ENCODE data around the gene KRTAP10-12. TPM values are rescaled to one million over a fixed set of nuclear protein-coding genes. Genes with fewer than 3 reads are reported as not detected.

KRTAP10-12 gene
- total RNA-seq, 1 experiment from 2014 or later: not detected

- no peak within 1 kb of the TSS for H3K4me3 ChIP-seq (ENCODE audit: low read depth, low read length)
- Mint-ChIP-seq H3K4me3 (ENCODE audit: unreplicated experiment) (no peak within 1 kb of the TSS), H3K27ac (ENCODE audit: unreplicated experiment) (no peak within 1 kb of the TSS), H3K36me3 (ENCODE audit: insufficient read depth, unreplicated experiment) (no peaks in the 10 kb centered on the region), H3K27me3 (ENCODE audit: insufficient read depth, unreplicated experiment) (peaks cover 27% of the 10 kb centered on the region), H3K4me1 (ENCODE audit: low read depth, unreplicated experiment) (no peaks in the 10 kb centered on the region), H3K9me3 (ENCODE audit: unreplicated experiment) (no peaks in the 10 kb centered on the region)
- H3K4me1 ChIP-seq: no peaks in the 10 kb centered on the region
- CTCF ChIA-PET: no interaction called here
- TF ChIP-seq, protein P1, sequence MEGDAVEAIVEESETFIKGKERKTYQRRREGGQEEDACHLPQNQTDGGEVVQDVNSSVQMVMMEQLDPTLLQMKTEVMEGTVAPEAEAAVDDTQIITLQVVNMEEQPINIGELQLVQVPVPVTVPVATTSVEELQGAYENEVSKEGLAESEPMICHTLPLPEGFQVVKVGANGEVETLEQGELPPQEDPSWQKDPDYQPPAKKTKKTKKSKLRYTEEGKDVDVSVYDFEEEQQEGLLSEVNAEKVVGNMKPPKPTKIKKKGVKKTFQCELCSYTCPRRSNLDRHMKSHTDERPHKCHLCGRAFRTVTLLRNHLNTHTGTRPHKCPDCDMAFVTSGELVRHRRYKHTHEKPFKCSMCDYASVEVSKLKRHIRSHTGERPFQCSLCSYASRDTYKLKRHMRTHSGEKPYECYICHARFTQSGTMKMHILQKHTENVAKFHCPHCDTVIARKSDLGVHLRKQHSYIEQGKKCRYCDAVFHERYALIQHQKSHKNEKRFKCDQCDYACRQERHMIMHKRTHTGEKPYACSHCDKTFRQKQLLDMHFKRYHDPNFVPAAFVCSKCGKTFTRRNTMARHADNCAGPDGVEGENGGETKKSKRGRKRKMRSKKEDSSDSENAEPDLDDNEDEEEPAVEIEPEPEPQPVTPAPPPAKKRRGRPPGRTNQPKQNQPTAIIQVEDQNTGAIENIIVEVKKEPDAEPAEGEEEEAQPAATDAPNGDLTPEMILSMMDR (IDR thresholded peaks at IDR 0.05; ENCODE audit: insufficient read depth in 1 of 2, low read depth in 1 of 2, low read length in 1 of 2, severe bottlenecking in 1 of 2, unreplicated experiment in 1 of 2): no peak
- H3K36me3 ChIP-seq (ENCODE audit: control insufficient read depth, insufficient read depth, low read length): no peaks in the 10 kb centered on the region
- no peaks in the 10 kb centered on the region for H3K9me3 ChIP-seq
- BruUV-seq (replicated peaks): no TSS peak
- DNase-seq: no peak
- POLR2A ChIA-PET: no interaction called here
- H3K27me3 ChIP-seq (replicated peaks; ENCODE audit: control insufficient read depth, insufficient read depth, low read length): no peaks in the 10 kb centered on the region
- intact Hi-C loops (cut with micrococcal nuclease; ENCODE audit: unreplicated experiment): no loop called here
These were observed 15.0 kb upstream of the KRTAP10-12 start, which contains the start of gene KRTAP12-1 for GRCh38 chr21:44681861-44682579. KRTAP12-1 (minus strand) TSS chr21:44682163; CDS start chr21:44682123, 40 bp downstream.

DNA sequence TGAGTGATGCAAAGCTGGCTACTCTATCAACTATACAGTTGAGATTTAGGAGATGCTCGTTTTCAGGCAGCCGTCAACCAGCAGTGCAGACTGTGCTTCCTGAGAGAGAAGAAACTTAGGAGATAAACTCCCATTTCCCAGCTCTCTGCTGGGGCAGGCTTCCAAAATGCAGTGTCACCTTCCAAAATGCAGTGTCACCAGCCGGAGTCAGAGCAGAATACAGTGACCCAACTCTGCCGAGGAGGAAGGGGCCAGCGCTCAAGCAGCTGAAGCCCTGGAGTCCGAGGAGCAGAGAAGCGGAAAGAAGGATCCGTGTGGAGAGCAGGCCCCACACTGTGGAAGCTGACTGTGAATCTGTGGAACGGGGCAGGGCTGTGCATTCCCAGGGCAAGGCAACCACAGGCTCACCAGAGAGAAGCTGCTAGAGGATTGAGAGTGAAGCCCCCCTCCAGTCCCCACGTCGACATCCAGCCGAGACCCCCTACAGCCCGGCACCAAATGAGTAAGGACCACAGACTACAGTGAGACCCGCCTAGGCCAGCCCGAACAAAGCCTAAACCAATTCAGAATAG lies 14.3 kb upstream of the KRTAP10-12 start:
- H3K27ac Mint-ChIP-seq (ENCODE audit: unreplicated experiment): no peak overlapping the region
- H3K36me3 ChIP-seq (ENCODE audit: control insufficient read depth, insufficient read depth, low read length): no peaks in the 10 kb centered on the region
- H3K27me3 ChIP-seq (replicated peaks; ENCODE audit: control insufficient read depth, insufficient read depth, low read length): no peaks in the 10 kb centered on the region
- ChIA-PET CTCF (no interaction called here), POLR2A (no interaction called here)
- H3K4me1 ChIP-seq: no peaks in the 10 kb centered on the region
- H3K9me3 ChIP-seq: no peaks in the 10 kb centered on the region
- no peaks in the 10 kb centered on the region for H3K9me3 Mint-ChIP-seq (ENCODE audit: unreplicated experiment)
- no peak overlapping the region for H3K4me3 ChIP-seq (ENCODE audit: low read depth, low read length)
- H3K4me1 Mint-ChIP-seq (ENCODE audit: low read depth, unreplicated experiment): no peaks in the 10 kb centered on the region
- H3K27me3 Mint-ChIP-seq (ENCODE audit: insufficient read depth, unreplicated experiment): peaks cover 26% of the 10 kb centered on the region
- BruUV-seq (replicated peaks): no TSS peak
- intact Hi-C loops (cut with micrococcal nuclease; ENCODE audit: unreplicated experiment): no loop called here
- DNase-seq: no peak
- TF ChIP-seq, protein P1 (IDR thresholded peaks at IDR 0.05; ENCODE audit: insufficient read depth in 1 of 2, low read depth in 1 of 2, low read length in 1 of 2, severe bottlenecking in 1 of 2, unreplicated experiment in 1 of 2): no peak
- no peaks in the 10 kb centered on the region for H3K36me3 Mint-ChIP-seq (ENCODE audit: insufficient read depth, unreplicated experiment)
- H3K4me3 Mint-ChIP-seq (ENCODE audit: unreplicated experiment): no peak overlapping the region

DNA sequence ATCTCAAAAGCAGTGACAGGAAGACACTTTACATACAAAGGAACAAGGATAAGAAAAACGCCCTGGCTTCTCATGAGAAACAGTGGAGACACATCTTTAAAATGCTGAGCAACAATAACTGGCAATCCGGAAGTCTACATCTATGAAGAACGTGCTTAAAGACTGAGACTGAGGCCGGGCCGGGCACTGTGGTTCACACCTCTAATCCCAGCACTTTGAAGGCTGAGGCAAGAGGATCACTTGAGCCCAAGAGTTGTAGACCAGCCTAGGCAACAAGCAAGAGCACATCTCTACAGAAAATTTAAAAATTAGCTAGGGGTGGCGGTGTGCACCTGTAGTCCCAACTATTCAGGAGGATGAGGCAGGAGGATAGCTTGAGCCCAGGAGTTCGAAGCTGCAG lies 12.9 kb upstream of the KRTAP10-12 start:
- no peaks in the 10 kb centered on the region for H3K4me1 Mint-ChIP-seq (ENCODE audit: low read depth, unreplicated experiment)

More for the DNA sequence above, 12.9 kb upstream of the KRTAP10-12 start:
- Histone ChIP-seq H3K4me3 (ENCODE audit: low read depth, low read length) (no peak overlapping the region), H3K27me3 (replicated peaks; ENCODE audit: control insufficient read depth, insufficient read depth, low read length) (no peaks in the 10 kb centered on the region), H3K36me3 (ENCODE audit: control insufficient read depth, insufficient read depth, low read length) (no peaks in the 10 kb centered on the region), H3K9me3 (no peaks in the 10 kb centered on the region), H3K4me1 (no peaks in the 10 kb centered on the region)
- no peak overlapping the region for H3K27ac Mint-ChIP-seq (ENCODE audit: unreplicated experiment)
- ChIA-PET CTCF (no interaction called here), POLR2A (no interaction called here)
- BruUV-seq (replicated peaks): no TSS peak
- H3K27me3 Mint-ChIP-seq (ENCODE audit: insufficient read depth, unreplicated experiment): peaks cover 30% of the 10 kb centered on the region
- no peaks in the 10 kb centered on the region for H3K36me3 Mint-ChIP-seq (ENCODE audit: insufficient read depth, unreplicated experiment)
- H3K4me3 Mint-ChIP-seq (ENCODE audit: unreplicated experiment): no peak overlapping the region
- TF ChIP-seq, protein P1 (IDR thresholded peaks at IDR 0.05; ENCODE audit: insufficient read depth in 1 of 2, low read depth in 1 of 2, low read length in 1 of 2, severe bottlenecking in 1 of 2, unreplicated experiment in 1 of 2): no peak
- H3K9me3 Mint-ChIP-seq (ENCODE audit: unreplicated experiment): no peaks in the 10 kb centered on the region
- DNase-seq: no peak
- intact Hi-C loops (cut with micrococcal nuclease; ENCODE audit: unreplicated experiment): no loop called here

All from Caco-2 (cell line).